ENCODE measurements around the gene PLXNC1.

The PLXNC1 gene

DNA sequence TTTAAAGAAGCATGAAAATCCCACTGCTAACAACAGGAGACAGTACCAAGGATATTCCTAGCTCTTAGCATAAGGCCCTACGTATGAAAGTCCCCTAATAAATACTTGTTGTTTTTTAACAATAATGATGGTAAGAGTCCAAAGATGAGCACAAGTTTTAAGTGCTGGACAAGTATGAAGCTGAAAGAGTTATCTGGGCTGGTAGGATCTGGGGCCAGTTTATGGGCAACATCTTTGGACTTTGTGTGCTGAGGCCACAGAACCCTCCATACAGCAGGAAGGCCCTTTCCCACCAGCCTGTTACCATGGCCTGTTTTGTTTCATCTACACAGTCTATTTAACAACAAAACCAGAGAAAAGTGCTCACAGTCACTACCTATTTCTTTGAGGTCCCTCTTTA lies 12.5 kb upstream of the PLXNC1 start:
- DNase-seq, result no peak

DNA sequence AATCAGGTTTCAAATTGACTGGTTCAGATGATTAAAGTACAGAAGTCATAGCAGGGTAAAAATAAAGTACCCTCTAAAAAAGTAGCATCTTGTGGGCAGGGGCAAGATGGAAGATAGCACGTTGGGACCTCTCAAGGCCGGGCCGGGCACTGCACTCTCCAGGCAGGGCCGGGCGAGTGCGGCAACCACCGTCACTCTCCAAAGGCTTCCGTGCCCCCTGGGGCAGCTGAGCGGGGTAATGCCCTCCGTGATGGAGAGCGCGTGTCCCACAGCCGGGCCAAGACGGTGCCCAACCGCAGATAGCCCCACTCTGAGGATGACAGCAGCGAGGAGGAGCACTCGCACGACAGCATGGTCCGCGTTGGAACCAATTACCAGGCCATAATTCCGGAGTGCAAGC lies 8.6 kb upstream of the PLXNC1 start:
- DNase-seq, result no peak

DNA sequence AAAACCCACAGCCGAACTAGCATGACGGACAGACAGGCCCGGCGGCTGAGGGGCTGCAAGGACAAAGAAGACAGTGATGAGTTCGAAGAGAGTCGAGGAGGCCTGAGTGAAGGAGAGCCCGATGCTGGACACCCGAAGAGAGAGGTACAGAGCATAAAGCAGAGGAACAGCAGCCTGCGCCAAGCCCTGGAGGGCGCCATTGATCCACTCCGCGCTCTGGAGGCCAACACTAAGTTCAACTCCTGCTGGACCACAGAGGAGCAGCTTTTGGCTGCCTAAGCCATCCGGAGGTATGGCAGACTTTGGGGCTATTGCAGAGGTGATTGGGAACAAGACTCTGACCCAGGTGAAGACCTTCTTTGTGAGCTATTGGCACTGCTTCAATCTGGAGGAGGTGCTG lies 7.8 kb upstream of the PLXNC1 start:
- DNase-seq, result no peak

DNA sequence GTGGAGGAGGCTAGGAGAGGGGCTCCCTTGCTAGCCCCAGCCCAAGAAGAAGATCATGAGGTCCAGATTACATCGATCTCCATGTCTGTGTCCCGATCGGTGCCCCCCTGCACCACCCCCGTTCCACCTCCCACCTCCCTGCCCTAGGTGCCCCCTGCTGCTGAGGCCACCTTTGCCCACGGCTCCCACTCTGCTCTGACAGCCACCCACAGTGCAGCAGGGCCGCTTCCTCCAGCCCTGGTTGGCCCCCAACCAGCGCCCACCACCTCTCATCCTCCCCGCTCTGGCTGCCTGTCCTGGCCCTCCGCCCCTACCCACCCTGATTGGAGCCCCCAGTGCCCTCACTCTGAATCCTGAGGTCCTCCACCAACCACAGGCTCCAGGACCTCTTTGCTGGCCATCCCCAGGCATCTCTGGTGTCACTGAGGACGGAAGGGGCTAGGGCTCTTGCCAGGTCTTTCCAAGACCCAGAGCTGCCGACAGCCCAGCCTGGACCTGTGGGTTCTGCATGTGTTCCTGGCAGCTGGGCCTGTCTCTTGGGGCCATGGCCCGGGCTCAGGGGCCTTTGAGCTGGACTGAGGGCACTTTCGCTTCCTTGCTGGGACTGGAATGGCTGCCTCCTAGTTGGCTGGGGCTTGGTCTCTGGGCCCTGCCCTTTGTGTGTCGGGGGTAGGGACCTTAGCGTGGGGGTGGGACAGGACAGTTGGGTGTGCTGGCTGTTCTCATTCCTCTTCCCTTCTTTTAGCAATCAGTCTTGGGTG lies 7.2 kb upstream of the PLXNC1 start:
- no peak for DNase-seq

DNA sequence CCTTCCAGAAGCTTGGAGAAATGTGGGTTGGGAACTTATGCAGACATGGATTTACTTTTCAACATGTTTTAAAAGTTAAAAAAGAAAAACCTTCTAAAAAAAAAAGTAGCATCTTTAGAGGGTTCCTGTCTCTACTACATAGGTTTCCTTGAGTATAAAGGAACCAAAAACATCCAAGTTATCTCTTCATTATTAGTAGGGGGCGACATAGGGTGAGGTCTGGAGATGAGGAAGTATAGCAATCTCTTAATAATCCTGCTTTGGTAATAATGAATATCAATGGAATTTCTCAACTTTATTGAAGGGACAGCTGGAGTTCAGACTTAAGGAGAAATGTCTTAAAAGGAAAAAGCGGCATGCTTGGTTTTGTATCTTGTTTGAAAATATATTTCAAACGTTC lies 6.5 kb upstream of the PLXNC1 start:
- DNase-seq, result no peak

DNA sequence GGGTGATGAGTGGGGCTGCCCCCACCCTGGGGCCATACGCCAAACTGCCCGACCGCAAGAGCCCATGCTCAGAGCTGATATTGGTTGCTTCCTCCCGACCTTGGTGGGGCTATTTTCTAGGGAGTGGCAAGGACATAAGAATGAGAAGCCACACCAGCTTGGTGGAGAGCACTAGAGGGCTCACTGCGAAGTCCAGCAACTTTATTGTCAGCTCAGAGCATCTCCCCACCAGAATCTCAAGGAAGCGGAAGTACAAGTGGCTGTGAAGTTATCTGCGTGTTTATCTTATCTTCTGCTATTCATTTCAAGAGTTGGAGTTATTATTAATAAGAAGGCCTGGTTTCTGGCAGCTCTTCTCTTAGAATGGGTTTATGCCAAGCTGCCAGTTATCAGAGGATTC lies 4.9 kb upstream of the PLXNC1 start:
- DNase-seq, result no peak

DNA sequence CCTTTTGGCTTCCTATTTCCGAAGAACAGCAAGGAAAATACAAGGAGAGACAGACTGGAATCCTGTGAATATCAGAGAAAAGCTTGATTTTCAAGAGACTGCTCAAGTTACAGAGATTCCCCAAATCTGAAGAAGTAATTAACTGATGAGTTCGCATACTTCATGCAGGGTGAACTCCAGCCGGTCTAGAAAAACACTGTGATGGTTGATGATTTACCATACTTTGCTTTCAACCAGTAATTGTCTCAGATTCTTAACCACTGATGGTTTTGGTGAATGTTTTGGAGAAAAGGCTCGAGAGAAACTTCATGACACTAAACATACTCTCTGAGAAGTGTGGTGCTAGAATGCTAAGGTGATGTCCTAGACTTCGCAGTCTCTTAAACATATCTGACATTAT lies 4.4 kb upstream of the PLXNC1 start:
- DNase-seq, result no peak

DNA sequence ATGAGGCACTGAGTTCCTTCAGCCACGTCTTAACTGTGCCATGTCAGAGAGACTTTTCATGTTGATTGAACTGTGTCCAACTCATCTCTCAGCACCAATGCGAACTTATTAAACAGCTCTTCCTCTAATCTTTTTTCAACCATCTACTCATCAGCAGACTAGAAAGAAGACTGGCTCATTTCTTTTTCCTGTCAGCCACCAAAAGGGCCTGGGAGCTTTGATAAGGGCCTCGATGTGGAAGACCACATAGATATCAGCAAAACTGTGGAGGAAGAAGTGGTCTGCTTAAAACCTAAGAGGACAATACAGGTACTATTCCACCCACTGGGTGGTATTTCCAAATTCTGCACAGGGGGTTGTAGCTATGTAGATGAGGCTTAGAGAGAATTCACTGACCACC lies 3.6 kb upstream of the PLXNC1 start:
- no peak for DNase-seq

DNA sequence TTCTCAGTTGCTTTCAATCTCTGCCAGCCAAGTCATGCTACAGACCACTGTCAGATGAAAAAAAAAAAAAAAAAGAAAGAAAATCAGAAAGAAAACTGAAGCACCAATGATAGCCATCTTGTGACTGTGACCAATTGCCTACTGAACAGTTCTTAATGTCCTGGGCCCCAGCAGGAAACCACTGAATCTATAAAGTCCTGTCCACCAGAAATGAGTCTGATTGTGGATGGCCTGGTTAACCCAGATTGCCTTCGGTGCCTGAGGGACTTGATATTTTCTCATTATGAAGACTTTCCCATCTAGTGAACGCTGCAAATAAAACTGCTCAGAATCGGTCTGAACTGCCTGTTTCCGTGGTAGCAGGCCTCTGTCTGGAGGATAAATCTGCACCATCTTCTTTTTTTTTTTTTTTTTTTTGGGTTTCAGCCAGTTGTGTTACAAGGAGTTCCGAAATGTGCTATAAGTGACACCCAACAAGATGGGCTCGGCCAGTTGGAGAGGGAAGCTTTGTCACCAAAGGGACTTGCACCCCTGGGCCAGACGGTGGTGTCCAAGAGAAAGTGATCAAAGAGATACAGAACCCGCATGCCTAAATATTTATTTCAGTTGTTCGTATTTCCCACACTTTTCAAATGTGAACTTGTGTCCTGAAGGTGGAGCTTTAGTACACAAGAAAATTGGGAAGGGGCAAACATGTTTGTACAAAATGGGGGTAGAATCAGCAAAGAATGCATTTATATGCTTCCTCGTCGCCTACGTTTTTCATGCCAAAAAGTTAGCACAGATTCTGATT lies 3.0 kb upstream of the PLXNC1 start:
- DNase-seq, result no peak

DNA sequence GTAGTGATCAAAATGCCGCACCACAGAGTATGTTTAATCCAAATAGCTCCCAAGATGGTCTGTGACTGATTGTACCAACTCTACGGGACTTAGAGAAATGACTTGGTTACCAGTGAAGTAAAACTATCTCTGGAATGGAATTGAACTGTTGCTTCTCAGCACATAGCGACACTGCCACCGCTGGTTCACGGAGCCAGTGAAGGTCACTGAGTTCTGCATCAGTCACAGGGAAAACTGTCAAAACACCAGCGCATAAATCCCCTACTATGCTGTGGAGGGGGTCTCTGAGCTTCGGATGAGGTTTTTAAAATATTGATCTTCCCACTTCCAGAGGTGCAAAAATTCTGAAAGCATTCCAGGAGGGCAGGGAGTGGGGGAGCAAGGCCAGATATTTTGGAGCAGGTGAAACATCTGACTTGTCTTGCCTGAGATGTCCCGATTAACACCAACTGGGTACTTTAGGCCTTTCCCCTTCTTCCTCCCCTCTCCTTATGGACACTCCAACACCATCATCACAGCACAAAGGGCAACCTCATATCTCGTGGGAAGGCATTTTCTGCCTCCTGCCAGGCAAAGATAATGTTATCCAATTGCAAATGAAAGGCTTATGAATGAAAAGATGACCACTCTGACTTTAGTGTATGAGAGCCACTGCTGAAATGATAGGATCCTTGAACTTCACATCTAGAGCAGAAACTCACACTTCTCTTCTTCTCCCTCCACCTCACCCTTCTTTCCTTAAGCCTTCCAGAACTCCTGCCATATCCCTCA lies 2.0 kb upstream of the PLXNC1 start:
- no peak for DNase-seq

DNA sequence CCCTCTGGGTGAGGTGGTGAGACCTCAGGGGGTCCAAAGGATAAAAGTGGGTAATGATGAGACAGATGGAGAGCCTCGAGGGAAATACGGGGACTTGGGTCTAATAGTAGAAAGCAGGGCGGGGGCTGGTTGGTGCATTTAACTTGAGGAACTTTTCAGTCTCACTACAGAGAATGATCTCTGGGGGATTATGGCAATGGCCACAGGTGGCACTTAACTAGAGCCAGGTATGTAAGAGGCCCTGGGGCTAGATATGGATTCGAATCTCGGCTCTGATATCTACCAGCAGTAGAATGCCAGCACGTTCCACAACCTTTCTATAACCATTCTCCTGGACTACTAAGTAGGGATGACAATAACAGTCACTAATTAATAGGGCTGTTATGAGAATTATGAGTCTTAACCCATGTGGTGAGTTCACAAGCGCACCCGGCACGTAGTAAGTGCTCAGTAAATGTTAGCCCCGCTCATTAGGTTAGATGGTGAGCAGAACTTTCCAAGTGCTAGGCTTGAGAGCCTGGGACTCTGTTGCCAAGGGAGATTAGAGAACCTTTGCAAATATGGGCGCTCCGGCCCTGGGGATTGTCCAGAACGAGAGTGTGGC lies 888 bp upstream of the PLXNC1 start:
- DNase-seq, result no peak

DNA sequence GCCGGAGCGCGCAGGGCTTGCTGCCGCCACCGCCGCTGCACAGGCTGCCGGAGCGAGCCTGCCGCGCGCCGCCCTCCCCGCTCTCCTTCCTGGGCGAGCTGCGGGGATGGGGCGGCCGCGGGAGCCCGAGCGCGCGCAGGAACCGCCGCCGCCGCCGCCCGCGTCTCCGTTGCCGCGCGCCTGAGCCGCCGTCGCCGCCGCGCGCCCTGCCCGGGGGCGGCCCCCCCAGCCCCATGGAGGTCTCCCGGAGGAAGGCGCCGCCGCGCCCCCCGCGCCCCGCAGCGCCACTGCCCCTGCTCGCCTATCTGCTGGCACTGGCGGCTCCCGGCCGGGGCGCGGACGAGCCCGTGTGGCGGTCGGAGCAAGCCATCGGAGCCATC lies 352 bp downstream of the PLXNC1 start:
- no peak for DNase-seq

DNA sequence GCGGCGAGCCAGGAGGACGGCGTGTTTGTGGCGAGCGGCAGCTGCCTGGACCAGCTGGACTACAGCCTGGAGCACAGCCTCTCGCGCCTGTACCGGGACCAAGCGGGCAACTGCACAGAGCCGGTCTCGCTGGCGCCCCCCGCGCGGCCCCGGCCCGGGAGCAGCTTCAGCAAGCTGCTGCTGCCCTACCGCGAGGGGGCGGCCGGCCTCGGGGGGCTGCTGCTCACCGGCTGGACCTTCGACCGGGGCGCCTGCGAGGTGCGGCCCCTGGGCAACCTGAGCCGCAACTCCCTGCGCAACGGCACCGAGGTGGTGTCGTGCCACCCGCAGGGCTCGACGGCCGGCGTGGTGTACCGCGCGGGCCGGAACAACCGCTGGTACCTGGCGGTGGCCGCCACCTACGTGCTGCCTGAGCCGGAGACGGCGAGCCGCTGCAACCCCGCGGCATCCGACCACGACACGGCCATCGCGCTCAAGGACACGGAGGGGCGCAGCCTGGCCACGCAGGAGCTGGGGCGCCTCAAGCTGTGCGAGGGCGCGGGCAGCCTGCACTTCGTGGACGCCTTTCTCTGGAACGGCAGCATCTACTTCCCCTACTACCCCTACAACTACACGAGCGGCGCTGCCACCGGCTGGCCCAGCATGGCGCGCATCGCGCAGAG lies 873 bp downstream of the PLXNC1 start:
- DNase-seq, result no peak

DNA sequence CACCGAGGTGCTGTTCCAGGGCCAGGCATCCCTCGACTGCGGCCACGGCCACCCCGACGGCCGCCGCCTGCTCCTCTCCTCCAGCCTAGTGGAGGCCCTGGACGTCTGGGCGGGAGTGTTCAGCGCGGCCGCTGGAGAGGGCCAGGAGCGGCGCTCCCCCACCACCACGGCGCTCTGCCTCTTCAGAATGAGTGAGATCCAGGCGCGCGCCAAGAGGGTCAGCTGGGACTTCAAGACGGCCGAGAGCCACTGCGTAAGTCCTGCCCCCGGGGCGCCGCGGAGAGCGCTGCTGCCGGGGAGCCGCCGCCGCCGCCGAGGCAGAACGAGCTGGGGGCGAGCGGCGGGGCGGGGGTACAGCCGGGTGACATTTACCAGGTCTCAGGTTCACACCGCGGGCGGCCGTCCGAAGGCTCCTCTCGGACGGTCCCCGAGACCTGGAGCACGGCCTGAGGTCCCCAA lies 1.4 kb downstream of the PLXNC1 start:
- DNase-seq, result no peak

DNA sequence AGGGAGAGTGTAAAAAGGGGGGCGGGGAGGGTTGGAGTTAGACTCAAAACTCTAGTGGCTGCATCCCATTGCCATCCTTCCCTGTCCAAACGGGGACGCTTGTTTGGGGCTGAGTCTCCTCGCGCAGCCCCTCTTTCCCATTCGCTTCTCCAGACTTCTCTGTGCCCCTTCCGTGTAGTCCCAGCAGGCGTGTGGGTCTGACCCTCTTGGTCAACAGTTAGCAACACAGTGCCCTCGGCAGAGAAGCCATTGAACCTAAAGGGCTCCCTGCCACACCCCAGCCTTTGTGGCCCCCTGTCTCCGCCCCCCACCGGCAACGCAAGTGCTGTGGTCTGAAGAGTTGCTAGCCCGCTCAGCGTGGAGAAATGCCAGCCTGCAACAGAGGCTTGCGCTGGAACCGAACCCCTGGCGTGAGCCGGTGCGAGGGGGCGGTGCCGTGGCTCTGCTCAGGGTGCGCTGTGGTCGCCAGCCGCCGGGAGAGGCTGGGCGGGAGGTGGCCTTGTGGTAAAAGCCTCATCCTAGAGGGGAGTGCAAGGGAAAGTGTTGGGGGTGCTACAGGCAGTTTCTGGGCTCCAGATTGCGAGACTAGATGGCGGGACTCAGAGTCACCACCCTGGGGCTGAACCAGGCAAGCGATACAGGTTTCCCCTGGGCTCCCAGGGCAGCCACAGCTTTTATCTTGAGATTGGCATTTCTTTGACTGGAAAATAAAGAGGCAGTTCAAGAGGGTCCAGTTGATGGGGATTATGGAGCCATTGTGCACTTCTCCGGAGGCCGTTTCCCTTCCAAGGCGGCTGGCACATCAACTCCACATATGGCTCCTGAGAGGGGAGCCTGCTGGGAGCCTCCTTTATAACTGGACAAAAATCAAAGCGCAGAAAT lies 2.1 kb downstream of the PLXNC1 start:
- peak; percentile 29 to 38 for DNase-seq

DNA sequence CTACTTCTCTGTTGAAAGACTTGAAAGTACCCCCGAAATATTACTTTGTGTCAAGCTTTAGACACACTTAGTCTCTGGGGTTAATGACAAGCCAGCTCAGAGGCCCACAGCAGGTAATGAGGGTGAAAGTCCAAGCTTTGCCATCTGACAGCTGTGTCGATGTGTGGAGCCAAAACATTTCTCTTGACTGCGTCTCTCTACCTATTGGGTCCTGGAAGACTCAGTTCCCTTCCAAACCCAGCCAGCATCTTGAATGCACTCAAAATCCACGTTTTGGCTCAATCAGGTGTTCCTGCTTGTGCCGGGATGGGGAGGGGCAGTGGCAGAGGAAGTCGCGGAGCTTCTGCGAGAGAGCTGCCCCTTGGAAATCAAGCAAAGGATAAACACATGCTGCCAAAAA lies 3.2 kb downstream of the PLXNC1 start:
- no peak for DNase-seq

DNA sequence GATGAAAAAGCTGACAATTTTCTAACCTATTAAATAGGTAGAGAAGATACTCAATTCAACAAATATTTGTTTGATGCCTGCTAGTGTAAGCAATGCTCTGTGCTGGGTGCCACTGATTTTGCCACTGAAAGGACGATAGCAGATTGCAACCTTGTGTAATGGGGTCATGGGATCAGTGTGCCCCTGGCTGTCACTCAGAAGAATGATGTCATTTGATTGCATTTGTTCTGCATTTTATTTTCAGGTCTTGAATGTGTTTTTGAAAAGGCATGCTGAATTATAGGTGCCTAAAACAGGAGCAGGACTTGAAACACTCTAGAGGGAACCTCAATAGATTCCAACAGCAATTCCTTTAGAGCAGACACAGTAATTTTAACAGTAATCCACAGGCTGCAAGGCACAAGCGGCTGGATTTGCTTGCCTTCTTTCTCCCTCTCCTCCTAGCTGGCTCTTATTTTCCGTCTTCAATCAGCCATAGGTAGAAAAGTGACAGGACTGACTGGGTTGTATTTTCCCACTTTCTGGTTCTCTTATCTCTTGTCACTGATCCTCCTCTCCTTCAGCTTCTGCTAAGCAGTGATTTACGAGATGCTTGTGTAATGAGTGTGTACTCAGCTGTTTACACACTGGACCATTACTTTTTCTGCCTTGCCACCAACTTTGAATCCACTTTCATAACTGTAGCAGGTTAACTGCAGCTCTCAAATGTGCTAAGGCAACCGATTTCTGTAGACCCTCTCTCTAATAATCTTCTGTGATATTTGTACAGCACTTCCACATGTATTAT lies 4.1 kb downstream of the PLXNC1 start:
- DNase-seq, result peak; percentile 46 to 48

DNA sequence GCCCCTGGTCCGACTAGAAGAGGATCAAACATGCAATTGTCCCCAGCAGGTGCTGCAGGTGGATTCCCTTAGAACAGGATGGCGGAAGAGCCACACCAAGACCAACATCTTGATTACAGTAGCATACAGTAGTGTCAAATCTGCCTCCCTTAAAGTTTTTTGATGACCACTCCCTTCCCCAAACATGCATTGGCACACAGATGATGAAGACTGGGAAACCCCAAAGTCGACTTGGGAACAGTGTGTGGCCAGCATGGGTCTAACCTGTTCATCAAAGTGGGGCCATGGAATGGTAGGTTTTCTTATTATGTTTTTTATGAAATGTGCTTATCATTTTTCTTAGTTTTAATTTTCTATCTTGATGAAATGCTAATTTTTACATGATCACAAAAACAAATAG lies 8.8 kb downstream of the PLXNC1 start:
- no peak for DNase-seq

DNA sequence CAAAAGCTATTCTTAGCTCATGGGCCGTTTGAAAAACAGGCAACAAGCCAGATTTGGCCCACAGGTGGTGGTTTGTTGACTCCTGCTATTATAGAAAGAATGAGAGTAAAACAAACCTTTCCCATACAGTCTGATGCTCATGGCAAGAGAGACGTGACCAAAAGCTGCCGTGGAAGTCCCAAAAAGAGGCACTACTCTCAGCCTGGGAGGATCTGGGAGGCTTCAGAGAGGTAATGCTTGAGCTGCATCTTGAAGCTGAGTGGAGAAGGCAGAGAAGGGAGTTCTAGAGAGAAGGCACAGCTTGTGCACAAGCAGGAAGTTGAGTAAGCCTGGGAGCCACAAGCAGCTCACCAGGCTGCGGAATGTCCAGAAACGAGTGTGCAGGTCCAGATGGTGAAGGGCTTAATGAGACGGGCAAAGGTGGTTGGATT lies 9.6 kb downstream of the PLXNC1 start:
- DNase-seq, result no peak

DNA sequence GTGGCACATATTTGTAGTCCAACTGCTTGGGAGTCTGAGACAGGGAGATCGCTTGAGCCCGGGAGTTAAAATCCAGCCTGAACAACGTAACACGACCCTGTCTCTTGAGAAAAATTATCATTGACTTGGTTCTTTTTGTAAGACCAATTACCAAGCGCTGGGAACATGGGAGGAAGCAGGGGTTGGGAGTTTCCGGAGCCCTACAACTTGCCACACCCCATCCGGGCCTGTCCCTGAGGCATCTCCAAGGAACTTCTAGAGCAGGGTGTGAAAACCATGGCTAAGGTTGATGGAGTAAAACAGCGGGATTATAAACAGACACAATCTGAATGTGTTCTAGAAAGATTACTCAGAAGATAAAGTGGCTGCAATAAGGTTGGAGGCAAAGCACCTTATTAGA lies 10.3 kb downstream of the PLXNC1 start:
- DNase-seq, result no peak

DNA sequence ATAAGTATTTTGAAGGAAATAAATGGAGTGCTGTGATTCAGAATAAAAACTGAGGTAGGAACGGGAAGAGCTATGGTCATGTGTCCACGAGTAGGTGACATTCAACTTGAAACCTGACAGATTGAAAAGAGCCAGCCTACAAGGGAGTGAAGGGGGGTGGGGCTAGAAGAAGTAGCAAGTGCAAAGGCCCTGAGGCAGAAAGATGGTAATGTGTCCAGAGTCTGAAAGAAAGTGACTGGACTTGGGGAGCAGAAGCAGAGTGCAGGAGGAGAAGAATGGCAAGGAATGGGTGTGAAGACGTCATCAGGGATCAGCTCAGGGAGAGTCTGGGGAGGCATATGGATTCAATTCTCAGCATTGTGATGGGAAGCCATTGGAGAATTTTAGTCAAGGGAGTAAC lies 13.7 kb downstream of the PLXNC1 start:
- DNase-seq, result no peak
